SKM-1 (cell line): ENCODE data around the gene PTPRN2.

Experiments
- DNase-seq: peaks from one replicate; lab custom pipeline; 2025; ENCODE audit not compliant: unreplicated experiment; lab: John Stamatoyannopoulos, UW

Gene PTPRN2

GRCh38 chr7:157766098-157766497 lies 821.5 kb downstream of the PTPRN2 start:
- DNase-seq = no peak

- no peak for DNase-seq
Observed at GRCh38 chr7:157764946-157765537, 822.6 kb downstream of the PTPRN2 start.

- no peak for DNase-seq
Observed at GRCh38 chr7:157764193-157764592, 823.4 kb downstream of the PTPRN2 start.

GRCh38 chr7:157763279-157764000 lies 824.2 kb downstream of the PTPRN2 start:
- no peak for DNase-seq

- no peak for DNase-seq
Observed at GRCh38 chr7:157762824-157763223, 824.8 kb downstream of the PTPRN2 start.

GRCh38 chr7:157760004-157760730 lies 827.5 kb downstream of the PTPRN2 start:
- DNase-seq = no peak

GRCh38 chr7:157759246-157759805 lies 828.3 kb downstream of the PTPRN2 start:
- no peak for DNase-seq

GRCh38 chr7:157758468-157759245 lies 829.0 kb downstream of the PTPRN2 start:
- no peak for DNase-seq

- DNase-seq = no peak
Observed at GRCh38 chr7:157757776-157758467, 829.7 kb downstream of the PTPRN2 start.

GRCh38 chr7:157757211-157757610 lies 830.4 kb downstream of the PTPRN2 start:
- DNase-seq = no peak

GRCh38 chr7:157755741-157756140 lies 831.9 kb downstream of the PTPRN2 start:
- DNase-seq = no peak

- no peak for DNase-seq
Observed at GRCh38 chr7:157754416-157754790, 833.2 kb downstream of the PTPRN2 start.

GRCh38 chr7:157753713-157754415 lies 833.8 kb downstream of the PTPRN2 start:
- no peak for DNase-seq

- no peak for DNase-seq
Observed at GRCh38 chr7:157752832-157753291, 834.8 kb downstream of the PTPRN2 start.

- no peak for DNase-seq
Observed at GRCh38 chr7:157751951-157752673, 835.5 kb downstream of the PTPRN2 start.

- no peak for DNase-seq
Observed at GRCh38 chr7:157751406-157751805, 836.2 kb downstream of the PTPRN2 start.

- DNase-seq = no peak
Observed at GRCh38 chr7:157750291-157750690, 837.3 kb downstream of the PTPRN2 start.

GRCh38 chr7:157745721-157746709 lies 841.6 kb downstream of the PTPRN2 start:
- no peak for DNase-seq
